Thyroid gland (tissue), 4 donors: ENCODE data around the gene HEPACAM. TPM values are rescaled to one million over a fixed set of nuclear protein-coding genes. Genes with fewer than 3 reads are reported as not detected.

Source experiments
- DNase-seq, 2 donors: peaks; one replicate each; pipeline ENCODE4 v3.0.0-alpha.2; 2019
- H3K27ac ChIP-seq, 3 donors: fragments of 200-600 bp; sonication (generic); 1 replicate in 2 of 3; 2 replicates in 1 of 3; pipeline ENCODE4 v1.5.1; 2016 to 2019; ENCODE audit warnings: mild to moderate bottlenecking in 1 of 3, moderate library complexity in 1 of 3
- H3K27me3 ChIP-seq: fragments of 200-600 bp; sonication (generic); one replicate; pipeline ENCODE4 v1.5.1; 2019
- H3K36me3 ChIP-seq, 2 donors: fragments of 200-600 bp; sonication (generic); one replicate each; pipeline ENCODE4 v1.5.1; 2016 to 2019
- H3K4me1 ChIP-seq, 2 donors: fragments of 200-600 bp; sonication (generic); one replicate each; pipeline ENCODE4 v1.5.1; 2017 to 2019
- H3K4me3 ChIP-seq, 3 donors: fragments of 200-600 bp; sonication (generic); replicated peaks in 1 of 3; 1 replicate in 2 of 3; 2 replicates in 1 of 3; pipeline ENCODE4 v1.5.1; 2016; ENCODE audit warnings: mild to moderate bottlenecking in 1 of 3
- H3K9me3 ChIP-seq: fragments of 200-600 bp; sonication (generic); one replicate; pipeline ENCODE4 v1.5.1; 2017
- POLR2A ChIP-seq, 2 donors: fragments of 450-650 bp; IDR thresholded peaks; one replicate each; pipeline ENCODE4 v1.6.1; 2017; ENCODE audit warnings: antibody characterized with exemption in 2 of 2, mild to moderate bottlenecking in 2 of 2, moderate library complexity in 1 of 2
- WGBS, 2 donors: methylation state at CpG; one replicate each; pipeline ENCODE4 v1.1.5; 2017; 5-methylcytosine and 5-hydroxymethylcytosine counted together
- intact Hi-C: fragments of 100-400 bp; cut with DNase I; formaldehyde crosslinking; loops from one replicate; pipeline ENCODE4 v1.15.1; 2023
- total RNA-seq, 4 donors: library from RNA; depleted of rRNA; stranded (reverse); fragments of >200 nt; gene quantifications; one replicate each; pipeline ENCODE4 v1.2.3, GENCODE V29; 2016
- TF ChIP-seq, protein P1 (sequence below), 6 experiments: fragments of 200-600 bp in 3 of 6; fragments of 450-650 bp in 3 of 6; sonication (generic) in 3 of 6; IDR thresholded peaks; one replicate each; pipeline ENCODE4 v1.5.1; 2016 to 2019; ENCODE audit warnings: antibody characterized with exemption in 6 of 6, mild to moderate bottlenecking in 2 of 6, inconsistent platforms in 1 of 6, moderate library complexity in 1 of 6

The HEPACAM gene
- total RNA-seq, 4 donors from 2014 or later: 0.27 to 1.1 (median 0.45) TPM; not detected in 1

DNA sequence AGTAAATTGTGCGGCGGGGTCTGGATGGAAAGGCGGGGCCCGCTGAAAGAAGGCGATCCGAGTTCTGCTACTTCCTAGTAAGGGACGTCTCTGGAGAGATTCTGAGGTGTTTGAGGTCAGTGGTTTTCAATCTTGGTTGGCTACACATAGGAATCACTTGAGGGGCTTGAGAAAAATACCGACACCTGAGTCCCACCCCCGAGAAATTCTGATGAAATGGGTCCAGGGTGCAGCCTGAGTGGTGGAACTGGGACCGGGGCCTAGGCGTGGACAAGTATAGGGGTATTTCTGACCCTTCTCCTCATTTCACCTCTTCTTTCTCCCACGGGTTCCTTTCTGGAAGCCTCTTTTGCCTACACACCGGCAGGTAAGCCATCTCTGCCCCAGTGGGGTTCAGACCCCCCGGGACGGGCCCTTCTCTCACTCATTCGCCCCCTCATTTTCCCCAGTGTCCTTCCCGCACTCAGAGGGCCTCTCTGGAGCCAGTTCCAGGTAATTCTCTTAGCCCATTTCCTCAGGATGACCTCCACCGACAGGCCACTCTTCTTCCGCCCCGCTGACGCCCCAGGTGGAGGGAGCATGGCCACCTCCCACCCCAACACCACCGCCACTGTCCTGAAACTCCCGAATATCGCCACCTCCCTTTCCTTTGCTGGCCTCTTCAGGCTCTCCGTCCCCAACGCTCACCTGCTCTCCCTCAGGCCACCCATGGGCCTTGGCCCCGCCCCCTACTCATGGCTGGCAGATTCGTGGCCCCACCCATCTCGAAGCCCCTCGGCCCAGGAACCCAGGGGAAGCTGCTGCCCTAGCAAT lies 58.8 kb downstream of the HEPACAM start:
- 20 to 29% methylated on average over 28 to 30 of the region's 30 CpGs for whole genome bisulfite sequencing, 2 donors
- Histone ChIP-seq H3K27ac (peak overlapping the region in 2 of 3 donors; percentile 66 to 87), H3K4me3 (peak overlapping the region in 2 of 3 donors; percentile 9 to 43), H3K27me3 (no peaks in the 10 kb centered on the region), H3K36me3 (no peaks in the 10 kb centered on the region), H3K9me3 (no peaks in the 10 kb centered on the region), H3K4me1 (peaks cover 6 to 22% of the 10 kb centered on the region in 2 donors)
- TF ChIP-seq, protein P1, sequence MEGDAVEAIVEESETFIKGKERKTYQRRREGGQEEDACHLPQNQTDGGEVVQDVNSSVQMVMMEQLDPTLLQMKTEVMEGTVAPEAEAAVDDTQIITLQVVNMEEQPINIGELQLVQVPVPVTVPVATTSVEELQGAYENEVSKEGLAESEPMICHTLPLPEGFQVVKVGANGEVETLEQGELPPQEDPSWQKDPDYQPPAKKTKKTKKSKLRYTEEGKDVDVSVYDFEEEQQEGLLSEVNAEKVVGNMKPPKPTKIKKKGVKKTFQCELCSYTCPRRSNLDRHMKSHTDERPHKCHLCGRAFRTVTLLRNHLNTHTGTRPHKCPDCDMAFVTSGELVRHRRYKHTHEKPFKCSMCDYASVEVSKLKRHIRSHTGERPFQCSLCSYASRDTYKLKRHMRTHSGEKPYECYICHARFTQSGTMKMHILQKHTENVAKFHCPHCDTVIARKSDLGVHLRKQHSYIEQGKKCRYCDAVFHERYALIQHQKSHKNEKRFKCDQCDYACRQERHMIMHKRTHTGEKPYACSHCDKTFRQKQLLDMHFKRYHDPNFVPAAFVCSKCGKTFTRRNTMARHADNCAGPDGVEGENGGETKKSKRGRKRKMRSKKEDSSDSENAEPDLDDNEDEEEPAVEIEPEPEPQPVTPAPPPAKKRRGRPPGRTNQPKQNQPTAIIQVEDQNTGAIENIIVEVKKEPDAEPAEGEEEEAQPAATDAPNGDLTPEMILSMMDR (IDR thresholded peaks at IDR 0.05): no peak
- TF ChIP-seq POLR2A (IDR thresholded peaks at IDR 0.05): no peak
- DNase-seq: no peak
- intact Hi-C loops: no loop called here

DNA sequence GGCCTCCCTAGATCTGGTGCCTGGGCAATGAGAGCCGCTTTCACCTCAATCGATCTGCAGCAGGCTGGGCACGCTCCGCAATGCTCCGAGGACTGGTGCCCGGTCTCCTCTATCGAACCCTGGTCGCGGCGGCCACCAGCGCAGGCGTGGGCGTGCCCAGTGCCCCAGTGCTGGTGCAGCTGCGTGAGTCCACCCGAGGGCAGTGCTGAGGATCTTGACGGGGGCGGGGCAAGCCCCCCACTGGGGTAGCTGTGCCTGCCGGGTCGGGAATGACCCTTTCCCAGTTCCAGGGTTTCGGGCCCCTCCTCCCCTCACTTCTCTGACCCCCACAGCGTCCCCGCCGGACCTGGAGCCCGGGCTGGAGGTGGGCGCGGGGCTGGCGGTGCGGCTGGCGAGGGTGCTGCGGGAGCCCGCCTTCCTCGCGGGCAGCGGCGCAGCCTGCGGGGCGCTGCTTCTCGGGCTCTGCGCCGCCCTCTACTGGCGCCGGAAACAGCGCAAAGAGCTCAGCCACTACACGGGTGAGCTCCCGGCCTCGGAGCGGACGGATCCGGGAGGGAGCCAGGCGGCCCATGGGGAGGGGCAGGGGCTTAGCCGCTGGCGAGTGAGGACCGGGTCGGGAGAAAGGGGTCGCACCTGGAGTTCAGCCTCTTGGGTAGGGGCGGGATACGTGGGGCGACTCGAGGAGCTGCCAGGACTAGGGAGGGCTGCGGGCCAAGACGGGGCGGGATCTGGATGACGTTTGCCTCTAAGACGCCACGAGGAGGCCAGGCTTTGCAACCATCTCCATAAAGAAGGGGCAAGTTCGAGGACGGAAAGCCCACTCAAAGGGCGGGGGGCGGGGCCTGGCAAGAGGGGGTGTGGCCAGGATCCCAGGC lies 59.7 kb downstream of the HEPACAM start:
- intact Hi-C loops: no loop called here

DNA sequence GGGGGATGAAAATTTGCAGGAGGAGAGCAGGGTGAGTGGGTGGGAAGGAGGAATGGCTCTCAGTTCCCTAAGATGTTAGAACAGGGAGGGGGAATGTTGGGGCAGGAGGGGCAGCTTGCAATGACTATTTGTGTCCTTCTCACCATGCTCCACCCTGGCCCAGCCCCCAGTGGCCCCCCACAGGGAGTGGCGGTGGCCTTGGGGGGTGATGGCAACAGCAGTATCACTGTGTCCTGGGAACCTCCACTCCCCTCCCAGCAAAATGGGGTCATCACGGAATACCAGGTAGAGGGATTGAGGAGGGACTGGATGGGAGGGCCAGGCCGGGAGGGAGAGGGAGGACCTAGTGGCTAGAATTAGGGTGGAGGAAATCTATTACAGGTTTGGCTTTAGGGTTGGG lies 60.4 kb downstream of the HEPACAM start:
- DNase-seq: no peak
- Histone ChIP-seq H3K36me3 (no peaks in the 10 kb centered on the region), H3K9me3 (no peaks in the 10 kb centered on the region), H3K27me3 (no peaks in the 10 kb centered on the region), H3K27ac (no peak overlapping the region), H3K4me3 (no peak overlapping the region), H3K4me1 (peaks cover 6 to 22% of the 10 kb centered on the region in 2 donors)
- 48 to 57% methylated on average over 3 of the region's 3 CpGs for WGBS, 2 donors
- intact Hi-C loops: no loop called here
- no peak for TF ChIP-seq POLR2A (IDR thresholded peaks at IDR 0.05)
- TF ChIP-seq, protein P1 (IDR thresholded peaks at IDR 0.05): no peak

More for the DNA sequence above, 59.7 kb downstream of the HEPACAM start:
- Histone ChIP-seq H3K4me1 (peaks cover 6 to 22% of the 10 kb centered on the region in 2 donors), H3K27ac (peak overlapping the region; percentile 32 to 87 (median 66)), H3K27me3 (no peaks in the 10 kb centered on the region), H3K4me3 (peak overlapping the region in 2 of 3 donors; percentile 9 to 43), H3K36me3 (no peaks in the 10 kb centered on the region), H3K9me3 (no peaks in the 10 kb centered on the region)
- WGBS, 2 donors: 2% methylated on average over 39 to 41 of the region's 69 CpGs
- TF ChIP-seq, protein P1 (IDR thresholded peaks at IDR 0.05): peak; percentile 35 to 86 (median 62)
- peak in 1 of 2 donors; percentile 25 for TF ChIP-seq POLR2A (IDR thresholded peaks at IDR 0.05)
- DNase-seq: peak; percentile 84 to 86

DNA sequence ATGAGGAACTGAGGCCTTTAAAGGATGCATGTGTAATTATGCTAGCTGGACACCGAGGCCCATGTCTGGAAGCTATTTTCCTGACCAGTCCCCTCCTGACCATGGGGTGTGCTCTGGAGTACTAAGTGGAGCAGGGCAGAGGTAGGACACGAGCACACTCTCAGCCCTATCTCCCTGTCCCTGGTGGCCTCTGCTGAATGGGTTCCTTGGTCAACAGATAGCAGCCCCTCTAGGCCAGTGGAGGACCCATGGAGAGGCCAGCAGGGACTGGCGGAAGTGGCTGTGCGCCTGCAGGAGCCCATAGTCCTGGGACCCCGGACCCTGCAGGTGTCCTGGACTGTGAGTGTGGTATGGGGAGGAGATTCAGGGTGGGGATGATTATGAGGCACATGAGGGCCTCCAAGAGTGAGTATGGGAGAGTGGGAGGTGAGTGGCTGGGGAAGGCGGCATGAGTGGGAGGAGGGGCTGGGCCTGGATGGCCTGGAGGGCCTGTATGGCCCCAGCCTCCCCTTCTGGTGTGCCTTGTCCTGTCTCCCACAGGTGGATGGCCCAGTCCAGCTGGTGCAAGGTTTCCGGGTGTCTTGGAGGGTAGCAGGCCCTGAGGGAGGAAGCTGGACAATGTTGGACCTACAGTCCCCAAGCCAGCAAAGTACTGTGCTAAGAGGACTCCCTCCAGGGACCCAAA lies 61.1 kb downstream of the HEPACAM start:
- no peak for TF ChIP-seq POLR2A (IDR thresholded peaks at IDR 0.05)
- TF ChIP-seq, protein P1 (IDR thresholded peaks at IDR 0.05): no peak
- H3K27ac ChIP-seq: no peak overlapping the region
- 90 to 93% methylated on average over 7 of the region's 7 CpGs for WGBS, 2 donors
- H3K27me3 ChIP-seq: peaks cover 5% of the 10 kb centered on the region
- no peaks in the 10 kb centered on the region for H3K9me3 ChIP-seq
- H3K4me3 ChIP-seq: no peak overlapping the region
- H3K4me1 ChIP-seq: peaks cover 6 to 22% of the 10 kb centered on the region in 2 donors
- intact Hi-C loops: no loop called here
- H3K36me3 ChIP-seq: no peaks in the 10 kb centered on the region
- no peak for DNase-seq
